Nucleus accumbens (tissue), 56 donors: ENCODE results near the gene KRT84.
"Not testable (repeated sequence)": the region's sequence is repeated elsewhere in the genome, so short reads cannot be mapped to it uniquely, and the experiment has no call there.

Experiments
- DNase-seq, 56 donors: peaks; one replicate each; lab custom pipeline; 2025; lab: John Stamatoyannopoulos, UW

KRT84 gene

GRCh38 chr12:52413782-52414345, 28.4 kb upstream of the KRT84 start:
- DNase-seq: no peak

GRCh38 chr12:52413202-52413601, 27.8 kb upstream of the KRT84 start:
- no peak for DNase-seq

GRCh38 chr12:52411815-52412214, 26.4 kb upstream of the KRT84 start:
- no peak for DNase-seq

GRCh38 chr12:52410589-52411248, 25.3 kb upstream of the KRT84 start:
- not testable (repeated sequence) for DNase-seq

GRCh38 chr12:52407918-52408317, 22.5 kb upstream of the KRT84 start:
- DNase-seq: no peak

- DNase-seq: no peak
Observed at GRCh38 chr12:52405922-52406385, 20.5 kb upstream of the KRT84 start, which contains the start of gene KRT82. Gene KRT82, minus strand, starts transcription at chr12:52406335. Its CDS starts 58 bp downstream, at chr12:52406277.

GRCh38 chr12:52404951-52405350, 19.5 kb upstream of the KRT84 start:
- no peak for DNase-seq

GRCh38 chr12:52403561-52403960, 18.1 kb upstream of the KRT84 start:
- no peak for DNase-seq

- DNase-seq: no peak
Observed at GRCh38 chr12:52402873-52403540, 17.6 kb upstream of the KRT84 start.

GRCh38 chr12:52402377-52402776, 16.9 kb upstream of the KRT84 start:
- DNase-seq: no peak

GRCh38 chr12:52401926-52402325, 16.5 kb upstream of the KRT84 start:
- DNase-seq: no peak

GRCh38 chr12:52401526-52401925, 16.1 kb upstream of the KRT84 start:
- DNase-seq: no peak

GRCh38 chr12:52400906-52401305, 15.5 kb upstream of the KRT84 start:
- no peak for DNase-seq

GRCh38 chr12:52399756-52400155, 14.3 kb upstream of the KRT84 start:
- no peak for DNase-seq

- no peak for DNase-seq
Observed at GRCh38 chr12:52398176-52398575, 12.7 kb upstream of the KRT84 start.

- DNase-seq: no peak
Observed at GRCh38 chr12:52396656-52397055, 11.2 kb upstream of the KRT84 start.

- DNase-seq: no peak
Observed at GRCh38 chr12:52395761-52396434, 10.4 kb upstream of the KRT84 start.

- no peak for DNase-seq
Observed at GRCh38 chr12:52394836-52395405, 9.5 kb upstream of the KRT84 start.

GRCh38 chr12:52392465-52393007, 7.1 kb upstream of the KRT84 start:
- no peak for DNase-seq

- peak in 45 of 56 donors; percentile 5 to 77 (median 46) for DNase-seq
Observed at GRCh38 chr12:52391618-52392002, 6.2 kb upstream of the KRT84 start.
